Vagina (tissue), 2 donors: ENCODE data around the gene TAGLN2. TPM values are rescaled to one million over a fixed set of nuclear protein-coding genes. Genes with fewer than 3 reads are reported as not detected.

Experiments
- DNase-seq, 2 donors: peaks; one replicate each; pipeline ENCODE4 v3.0.0-alpha.2; 2017; ENCODE audit errors: extremely low spot score in 2 of 2
- H3K27ac ChIP-seq: fragments of 200-600 bp; sonication (generic); one replicate; pipeline ENCODE4 v1.5.1; 2019
- H3K27me3 ChIP-seq: fragments of 200-600 bp; sonication (generic); one replicate; pipeline ENCODE4 v1.5.1; 2019
- H3K36me3 ChIP-seq, 2 donors: fragments of 200-600 bp; sonication (generic); one replicate each; pipeline ENCODE4 v1.5.1; 2017 to 2019
- H3K4me1 ChIP-seq: fragments of 200-600 bp; sonication (generic); one replicate; pipeline ENCODE4 v1.5.1; 2019
- H3K4me3 ChIP-seq, 2 donors: fragments of 200-600 bp; sonication (generic); 1 replicate in 1 of 2; 2 replicates in 1 of 2; pipeline ENCODE4 v1.5.1; 2016 to 2019
- H3K9me3 ChIP-seq: fragments of 200-600 bp; sonication (generic); one replicate; pipeline ENCODE4 v1.5.1; 2019
- CTCF ChIP-seq, 3 experiments: fragments of 450-650 bp in 2 of 3; fragments of 200-600 bp in 1 of 3; sonication (generic) in 1 of 3; IDR thresholded peaks; one replicate each; pipeline ENCODE4 v1.5.1; 2017 to 2019; ENCODE audit warnings: antibody characterized with exemption in 3 of 3, mild to moderate bottlenecking in 2 of 3, moderate library complexity in 2 of 3
- POLR2A ChIP-seq, 2 donors: fragments of 450-650 bp; IDR thresholded peaks; one replicate each; pipeline ENCODE4 v1.6.1; 2017; ENCODE audit warnings: antibody characterized with exemption in 2 of 2, mild to moderate bottlenecking in 2 of 2, moderate library complexity in 2 of 2
- POLR2AphosphoS5 ChIP-seq, 2 donors: sonication (generic); formaldehyde crosslinking; IDR thresholded peaks; one replicate each; pipeline ENCODE4 v1.9.0; 2017; ENCODE audit warnings: antibody characterized with exemption in 2 of 2, mild to moderate bottlenecking in 2 of 2, low read depth in 1 of 2; ENCODE audit not compliant: insufficient read depth in 1 of 2
- intact Hi-C: fragments of 100-400 bp; cut with DNase I; formaldehyde crosslinking; loops from one replicate; pipeline ENCODE4 v1.15.1; 2023
- total RNA-seq: library from RNA; depleted of rRNA; stranded (reverse); fragments of >200 nt; gene quantifications from one replicate; pipeline ENCODE4 v1.2.3, GENCODE V29; 2016

The TAGLN2 gene
- total RNA-seq, 1 donor from 2014 or later = 290 TPM

GRCh38 chr1:159949123-159949522 is 23.8 kb upstream of the TAGLN2 start:
- H3K9me3 ChIP-seq = no peaks in the 10 kb centered on the region
- peaks cover 20% of the 10 kb centered on the region for H3K4me1 ChIP-seq
- no peaks in the 10 kb centered on the region for H3K27me3 ChIP-seq
- no peak overlapping the region for H3K27ac ChIP-seq
- no peak overlapping the region for H3K4me3 ChIP-seq
- intact Hi-C loops = loop anchor here (10.0 kb wide), 1 partner anchor 154 kb away; no protein-coding TSS in a partner anchor
- TF ChIP-seq CTCF (IDR thresholded peaks at IDR 0.05) (no peak), POLR2AphosphoS5 (IDR thresholded peaks at IDR 0.05; ENCODE audit: insufficient read depth in 1 of 2, low read depth in 1 of 2) (no peak), POLR2A (IDR thresholded peaks at IDR 0.05) (no peak)
- no peak for DNase-seq
- H3K36me3 ChIP-seq = no peaks in the 10 kb centered on the region

- intact Hi-C loops = loop anchor here (10.0 kb wide), 1 partner anchor 153 kb away; no protein-coding TSS in a partner anchor
- Histone ChIP-seq H3K27me3 (no peaks in the 10 kb centered on the region), H3K27ac (no peak overlapping the region), H3K9me3 (no peaks in the 10 kb centered on the region), H3K36me3 (no peaks in the 10 kb centered on the region), H3K4me1 (peaks cover 31% of the 10 kb centered on the region), H3K4me3 (no peak overlapping the region)
- no peak for TF ChIP-seq CTCF (IDR thresholded peaks at IDR 0.05)
- TF ChIP-seq POLR2A (IDR thresholded peaks at IDR 0.05) = no peak
- TF ChIP-seq POLR2AphosphoS5 (IDR thresholded peaks at IDR 0.05; ENCODE audit: insufficient read depth in 1 of 2, low read depth in 1 of 2) = no peak
- DNase-seq = no peak
Measured at GRCh38 chr1:159947942-159948341, 22.6 kb upstream of the TAGLN2 start.

GRCh38 chr1:159946242-159947187 is 21.2 kb upstream of the TAGLN2 start:
- intact Hi-C loops = loop anchor here (10.0 kb wide), 1 partner anchor 152 kb away; no protein-coding TSS in a partner anchor
- TF ChIP-seq POLR2AphosphoS5 (IDR thresholded peaks at IDR 0.05; ENCODE audit: insufficient read depth in 1 of 2, low read depth in 1 of 2) (no peak), CTCF (IDR thresholded peaks at IDR 0.05) (no peak), POLR2A (IDR thresholded peaks at IDR 0.05) (no peak)
- H3K4me3 ChIP-seq = peak overlapping the region; percentile 38 to 56

DNA sequence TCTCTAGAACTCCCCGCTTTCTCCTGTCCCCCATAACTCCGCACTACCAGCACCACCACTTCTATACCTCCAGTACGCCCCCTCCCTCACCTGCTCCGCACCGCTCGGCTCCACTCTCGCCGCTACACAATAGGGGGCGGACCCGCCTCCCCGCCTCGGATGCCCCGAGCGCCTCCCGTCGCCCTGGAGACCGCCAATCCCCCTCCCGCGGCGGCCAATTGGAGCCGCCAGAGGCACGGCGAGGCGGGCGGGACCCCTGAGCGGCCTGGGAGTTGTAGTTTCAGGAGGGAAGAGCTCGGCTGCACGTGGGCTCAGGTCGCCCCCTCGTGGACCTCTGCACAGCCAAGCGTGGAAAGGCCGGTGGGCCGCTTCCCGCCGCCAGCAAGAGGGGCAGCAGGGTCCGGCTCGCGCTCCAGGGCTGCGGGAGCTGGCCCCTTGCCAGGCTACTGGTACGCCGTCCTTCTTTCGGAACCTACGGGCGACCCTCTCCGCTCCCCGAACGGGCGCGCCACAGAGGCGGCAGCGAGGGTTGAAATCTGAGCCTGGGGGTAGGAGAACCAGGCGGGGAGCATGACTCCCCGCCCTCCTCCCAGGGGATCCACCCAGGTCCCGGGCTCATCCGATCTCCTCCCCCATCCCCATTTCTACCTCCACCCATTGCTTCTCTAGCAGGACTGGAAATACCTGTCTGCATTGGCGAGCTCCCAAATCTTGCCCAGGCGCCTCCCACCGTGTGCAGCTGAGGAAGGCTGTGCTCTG is 20.4 kb upstream of the TAGLN2 start, which contains the start of gene IGSF9:
TSS of gene IGSF9 (minus strand) at position 131 of the 759 bp plus-strand sequence. CDS start 2,159 bp downstream, outside the sequence.
- Histone ChIP-seq H3K4me1 (peaks cover 36% of the 10 kb centered on the region), H3K9me3 (no peaks in the 10 kb centered on the region), H3K4me3 (peak within 1 kb of the TSS; percentile 38 to 56), H3K27ac (peak within 1 kb of the TSS; percentile 43), H3K27me3 (no peaks in the 10 kb centered on the region), H3K36me3 (no peaks in the 10 kb centered on the region)
- intact Hi-C loops = loop anchor here (10.0 kb wide), 1 partner anchor 151 kb away; no protein-coding TSS in a partner anchor
- peak; percentile 12 to 69 for TF ChIP-seq POLR2AphosphoS5 (IDR thresholded peaks at IDR 0.05; ENCODE audit: insufficient read depth in 1 of 2, low read depth in 1 of 2)
- peak; percentile 16 to 73 (median 68) for TF ChIP-seq CTCF (IDR thresholded peaks at IDR 0.05)
- no peak for TF ChIP-seq POLR2A (IDR thresholded peaks at IDR 0.05)
- no peak for DNase-seq

More at GRCh38 chr1:159946242-159947187, 21.2 kb upstream of the TAGLN2 start:
- Histone ChIP-seq H3K27ac (no peak overlapping the region), H3K9me3 (no peaks in the 10 kb centered on the region), H3K27me3 (no peaks in the 10 kb centered on the region), H3K4me1 (peaks cover 36% of the 10 kb centered on the region), H3K36me3 (no peaks in the 10 kb centered on the region)
- no peak for DNase-seq
